DND-41 (cell line): ENCODE measurements around the gene METAP1D.
"Not testable (repeated sequence)": the region's sequence is repeated elsewhere in the genome, so short reads cannot be mapped to it uniquely, and the experiment has no call there.

Experiments
- CTCF ChIP-seq: IDR thresholded peaks from 2 replicates; pipeline ENCODE4 v1.5.1; 2012; ENCODE audit warnings: borderline replicate concordance, low read length, moderate library complexity, mild to moderate bottlenecking; ENCODE audit not compliant: poor library complexity, severe bottlenecking; ENCODE audit errors: extremely low read depth
- EZH2 ChIP-seq: IDR thresholded peaks from 3 replicates; pipeline ENCODE4 v1.6.1; 2012; ENCODE audit warnings: borderline replicate concordance, low read depth, mild to moderate bottlenecking, moderate library complexity, low read length, inconsistent platforms; ENCODE audit not compliant: severe bottlenecking

- not testable (repeated sequence) for TF ChIP-seq CTCF, EZH2
Measured at GRCh38 chr2:172060118-172060517, 60.4 kb downstream of the METAP1D start.
